ENCODE measurements around the gene HDAC5.
"Not testable (repeated sequence)": the region's sequence is repeated elsewhere in the genome, so short reads cannot be mapped to it uniquely, and the experiment has no call there.

HDAC5 gene

GRCh38 chr17:44110823-44111633, 12.4 kb downstream of the HDAC5 start:
- Histone ChIP-seq H3K4me3 (ENCODE audit: low read depth in 1 of 2, low read length in 2 of 2) (peak overlapping the region; percentile 57 to 65), H3K27ac (ENCODE audit: low read depth, low read length) (peak overlapping the region; percentile 21), H3K27me3 (ENCODE audit: control insufficient read depth in 1 of 2, insufficient read depth in 2 of 2, low read length in 2 of 2) (no peaks in the 10 kb centered on the region), H3K9me3 (ENCODE audit: control insufficient read depth in 1 of 2, low read length in 2 of 2) (no peaks in the 10 kb centered on the region), H3K4me1 (ENCODE audit: control insufficient read depth in 1 of 2, insufficient read depth in 2 of 2, low read length in 2 of 2) (peaks cover 43 to 48% of the 10 kb centered on the region in 2 donors), H3K36me3 (ENCODE audit: control insufficient read depth in 1 of 2, insufficient read depth in 2 of 2, low read length in 2 of 2) (peaks cover 0 to 11% of the 10 kb centered on the region in 2 donors), H3K9ac (ENCODE audit: low read depth in 1 of 2, low read length in 2 of 2) (peak overlapping the region; percentile 37 to 64)

DNA sequence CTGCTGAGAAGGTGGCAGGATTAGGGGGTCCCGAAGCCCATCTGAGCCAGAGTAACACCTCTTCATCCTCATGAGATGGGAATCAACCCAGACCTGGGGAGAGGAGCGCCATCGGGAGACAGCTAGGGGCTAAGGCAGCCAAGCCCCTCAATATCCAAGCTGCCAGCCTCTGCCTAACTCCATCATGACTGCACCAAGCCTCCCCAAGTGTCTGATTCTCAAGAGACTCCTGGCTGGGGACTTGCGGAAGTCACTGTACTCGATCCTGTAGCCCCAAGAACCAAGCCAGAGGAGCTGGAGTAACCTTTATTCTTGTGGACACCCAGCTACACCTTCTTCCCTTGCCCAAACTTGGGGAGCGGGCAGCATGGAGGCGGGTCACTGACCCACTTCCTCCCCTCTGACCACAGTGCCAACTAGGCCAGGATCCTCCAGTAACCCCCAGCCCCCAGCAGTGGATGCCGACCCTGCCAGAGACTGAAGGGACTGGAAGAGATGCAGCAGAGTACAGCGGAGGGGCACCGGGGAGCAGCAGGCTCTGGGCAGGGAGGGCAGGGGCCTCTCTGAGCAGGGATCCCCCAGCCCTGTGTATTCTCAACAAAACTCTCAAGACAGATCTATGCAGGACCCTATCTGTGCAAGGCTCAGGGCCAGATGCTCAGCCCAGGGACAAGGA, 13.3 kb downstream of the HDAC5 start:
- Histone ChIP-seq H3K36me3 (ENCODE audit: control insufficient read depth in 1 of 2, insufficient read depth in 2 of 2, low read length in 2 of 2) (peaks cover 0 to 4% of the 10 kb centered on the region in 2 donors), H3K9ac (ENCODE audit: low read depth in 1 of 2, low read length in 2 of 2) (peak overlapping the region; percentile 36 to 64), H3K4me1 (ENCODE audit: control insufficient read depth in 1 of 2, insufficient read depth in 2 of 2, low read length in 2 of 2) (peaks cover 43 to 48% of the 10 kb centered on the region in 2 donors), H3K4me3 (ENCODE audit: low read depth in 1 of 2, low read length in 2 of 2) (peak overlapping the region; percentile 57 to 65), H3K27me3 (ENCODE audit: control insufficient read depth in 1 of 2, insufficient read depth in 2 of 2, low read length in 2 of 2) (no peaks in the 10 kb centered on the region), H3K27ac (ENCODE audit: low read depth, low read length) (peak overlapping the region; percentile 21), H3K9me3 (ENCODE audit: control insufficient read depth in 1 of 2, low read length in 2 of 2) (no peaks in the 10 kb centered on the region)

DNA sequence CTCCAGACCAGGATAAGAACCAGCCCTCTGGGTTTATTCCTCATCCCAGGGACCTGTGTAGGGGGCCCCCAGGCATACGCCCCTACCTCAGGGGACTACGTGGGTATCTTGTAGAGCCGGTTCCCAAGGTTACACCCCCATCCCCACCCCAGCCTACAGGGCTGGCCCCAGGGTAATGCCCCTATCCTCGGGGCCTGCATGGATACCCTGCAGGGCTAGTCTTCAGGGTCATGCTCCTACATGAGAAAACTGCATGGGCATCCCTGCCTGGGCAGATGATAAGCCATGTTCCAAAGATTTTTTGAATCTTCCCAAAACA, 14.2 kb downstream of the HDAC5 start:
- H3K9me3 ChIP-seq (ENCODE audit: control insufficient read depth in 1 of 2, low read length in 2 of 2) = no peaks in the 10 kb centered on the region
- H3K27ac ChIP-seq (ENCODE audit: low read depth, low read length) = peak overlapping the region; percentile 32
- no peak overlapping the region for H3K4me3 ChIP-seq (ENCODE audit: low read depth in 1 of 2, low read length in 2 of 2)
- H3K36me3 ChIP-seq (ENCODE audit: control insufficient read depth in 1 of 2, insufficient read depth in 2 of 2, low read length in 2 of 2) = peaks cover 0 to 6% of the 10 kb centered on the region in 2 donors
- H3K9ac ChIP-seq (ENCODE audit: low read depth in 1 of 2, low read length in 2 of 2) = peak overlapping the region in 1 of 2 donors; percentile 18
- peaks cover 43 to 48% of the 10 kb centered on the region in 2 donors for H3K4me1 ChIP-seq (ENCODE audit: control insufficient read depth in 1 of 2, insufficient read depth in 2 of 2, low read length in 2 of 2)
- H3K27me3 ChIP-seq (ENCODE audit: control insufficient read depth in 1 of 2, insufficient read depth in 2 of 2, low read length in 2 of 2) = no peaks in the 10 kb centered on the region

DNA sequence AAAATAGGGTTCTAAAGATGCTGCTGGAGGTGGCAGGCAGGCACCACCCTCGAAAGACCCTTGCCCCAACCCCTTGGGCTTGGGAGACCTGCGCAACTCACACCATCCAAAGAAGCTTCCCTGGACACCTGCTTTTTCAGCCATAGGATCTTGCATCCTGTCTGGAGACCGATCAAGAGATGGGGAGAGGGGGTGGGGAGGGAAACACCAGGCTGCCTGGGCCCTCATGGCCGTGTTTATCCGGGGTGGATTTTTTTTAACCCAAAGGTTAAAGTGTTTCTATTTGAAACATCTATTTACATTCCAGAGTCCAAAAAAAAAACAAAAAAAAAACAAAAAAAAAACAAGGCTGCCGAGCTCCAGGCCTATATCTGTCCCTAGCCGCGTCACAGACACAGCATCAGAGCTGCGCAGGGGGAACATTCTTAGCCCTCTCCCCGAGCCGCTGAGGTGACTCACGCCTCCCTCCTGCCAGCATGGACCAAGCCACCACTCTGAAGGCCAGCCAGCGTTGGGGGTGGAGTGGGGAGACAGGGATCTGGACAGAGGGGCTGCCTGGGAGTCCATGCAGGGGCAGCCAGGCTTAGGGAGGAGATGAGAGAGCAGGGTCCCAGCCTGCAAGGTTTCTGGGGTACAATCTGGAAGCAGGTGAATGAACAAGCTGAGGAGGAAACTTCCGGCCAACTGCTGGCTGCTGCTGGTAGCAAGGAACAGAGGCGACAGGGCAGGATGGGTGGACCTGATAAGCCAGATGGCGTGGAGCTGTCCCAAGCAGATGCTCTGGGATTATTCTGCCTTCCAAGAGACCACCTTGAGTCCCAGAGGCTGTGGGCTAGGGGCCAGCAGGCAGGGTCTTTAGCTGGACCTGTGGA, 14.8 kb downstream of the HDAC5 start:
- no peak overlapping the region for H3K9ac ChIP-seq (ENCODE audit: low read depth in 1 of 2, low read length in 2 of 2)

GRCh38 chr17:44106801-44107200, 16.6 kb downstream of the HDAC5 start:
- no peak overlapping the region for H3K4me3 ChIP-seq (ENCODE audit: low read depth in 1 of 2, low read length in 2 of 2)
- H3K27ac ChIP-seq (ENCODE audit: low read depth, low read length) = no peak overlapping the region
- peaks cover 0 to 6% of the 10 kb centered on the region in 2 donors for H3K36me3 ChIP-seq (ENCODE audit: control insufficient read depth in 1 of 2, insufficient read depth in 2 of 2, low read length in 2 of 2)
- no peaks in the 10 kb centered on the region for H3K9me3 ChIP-seq (ENCODE audit: control insufficient read depth in 1 of 2, low read length in 2 of 2)
- no peak overlapping the region for H3K9ac ChIP-seq (ENCODE audit: low read depth in 1 of 2, low read length in 2 of 2)
- H3K27me3 ChIP-seq (ENCODE audit: control insufficient read depth in 1 of 2, insufficient read depth in 2 of 2, low read length in 2 of 2) = no peaks in the 10 kb centered on the region
- H3K4me1 ChIP-seq (ENCODE audit: control insufficient read depth in 1 of 2, insufficient read depth in 2 of 2, low read length in 2 of 2) = peaks cover 39 to 41% of the 10 kb centered on the region in 2 donors

More for the DNA sequence above, 14.8 kb downstream of the HDAC5 start:
- peaks cover 0 to 6% of the 10 kb centered on the region in 2 donors for H3K36me3 ChIP-seq (ENCODE audit: control insufficient read depth in 1 of 2, insufficient read depth in 2 of 2, low read length in 2 of 2)
- H3K27me3 ChIP-seq (ENCODE audit: control insufficient read depth in 1 of 2, insufficient read depth in 2 of 2, low read length in 2 of 2) = no peaks in the 10 kb centered on the region
- H3K27ac ChIP-seq (ENCODE audit: low read depth, low read length) = peak overlapping the region; percentile 32
- peaks cover 43 to 48% of the 10 kb centered on the region in 2 donors for H3K4me1 ChIP-seq (ENCODE audit: control insufficient read depth in 1 of 2, insufficient read depth in 2 of 2, low read length in 2 of 2)
- H3K9me3 ChIP-seq (ENCODE audit: control insufficient read depth in 1 of 2, low read length in 2 of 2) = no peaks in the 10 kb centered on the region
- no peak overlapping the region for H3K4me3 ChIP-seq (ENCODE audit: low read depth in 1 of 2, low read length in 2 of 2)

GRCh38 chr17:44105941-44106340, 17.5 kb downstream of the HDAC5 start:
- no peak overlapping the region for H3K27ac ChIP-seq (ENCODE audit: low read depth, low read length)
- H3K4me3 ChIP-seq (ENCODE audit: low read depth in 1 of 2, low read length in 2 of 2) = no peak overlapping the region
- no peaks in the 10 kb centered on the region for H3K9me3 ChIP-seq (ENCODE audit: control insufficient read depth in 1 of 2, low read length in 2 of 2)
- peaks cover 0 to 6% of the 10 kb centered on the region in 2 donors for H3K36me3 ChIP-seq (ENCODE audit: control insufficient read depth in 1 of 2, insufficient read depth in 2 of 2, low read length in 2 of 2)
- H3K27me3 ChIP-seq (ENCODE audit: control insufficient read depth in 1 of 2, insufficient read depth in 2 of 2, low read length in 2 of 2) = no peaks in the 10 kb centered on the region
- peaks cover 31 to 33% of the 10 kb centered on the region in 2 donors for H3K4me1 ChIP-seq (ENCODE audit: control insufficient read depth in 1 of 2, insufficient read depth in 2 of 2, low read length in 2 of 2)
- no peak overlapping the region for H3K9ac ChIP-seq (ENCODE audit: low read depth in 1 of 2, low read length in 2 of 2)

- Histone ChIP-seq H3K9ac (ENCODE audit: low read depth in 1 of 2, low read length in 2 of 2) (no peak overlapping the region), H3K27me3 (ENCODE audit: control insufficient read depth in 1 of 2, insufficient read depth in 2 of 2, low read length in 2 of 2) (no peaks in the 10 kb centered on the region), H3K9me3 (ENCODE audit: control insufficient read depth in 1 of 2, low read length in 2 of 2) (no peaks in the 10 kb centered on the region), H3K4me3 (ENCODE audit: low read depth in 1 of 2, low read length in 2 of 2) (no peak overlapping the region), H3K36me3 (ENCODE audit: control insufficient read depth in 1 of 2, insufficient read depth in 2 of 2, low read length in 2 of 2) (peaks cover 0 to 6% of the 10 kb centered on the region in 2 donors), H3K4me1 (ENCODE audit: control insufficient read depth in 1 of 2, insufficient read depth in 2 of 2, low read length in 2 of 2) (peaks cover 27 to 29% of the 10 kb centered on the region in 2 donors), H3K27ac (ENCODE audit: low read depth, low read length) (no peak overlapping the region)
These were observed 18.0 kb downstream of the HDAC5 start for GRCh38 chr17:44105483-44105882.

- Histone ChIP-seq H3K4me1 (ENCODE audit: control insufficient read depth in 1 of 2, insufficient read depth in 2 of 2, low read length in 2 of 2) (peaks cover 6% of the 10 kb centered on the region in 2 donors), H3K9ac (ENCODE audit: low read depth in 1 of 2, low read length in 2 of 2) (no peak overlapping the region), H3K4me3 (ENCODE audit: low read depth in 1 of 2, low read length in 2 of 2) (no peak overlapping the region), H3K27ac (ENCODE audit: low read depth, low read length) (no peak overlapping the region), H3K9me3 (ENCODE audit: control insufficient read depth in 1 of 2, low read length in 2 of 2) (no peaks in the 10 kb centered on the region), H3K27me3 (ENCODE audit: control insufficient read depth in 1 of 2, insufficient read depth in 2 of 2, low read length in 2 of 2) (no peaks in the 10 kb centered on the region), H3K36me3 (ENCODE audit: control insufficient read depth in 1 of 2, insufficient read depth in 2 of 2, low read length in 2 of 2) (peaks cover 0 to 6% of the 10 kb centered on the region in 2 donors)
These were observed 20.4 kb downstream of the HDAC5 start for GRCh38 chr17:44102849-44103622.

- H3K9me3 ChIP-seq (ENCODE audit: control insufficient read depth in 1 of 2, low read length in 2 of 2); H3K4me3 ChIP-seq (ENCODE audit: low read depth in 1 of 2, low read length in 2 of 2); H3K27ac ChIP-seq (ENCODE audit: low read depth, low read length); H3K9ac ChIP-seq (ENCODE audit: low read depth in 1 of 2, low read length in 2 of 2); H3K27me3 ChIP-seq (ENCODE audit: control insufficient read depth in 1 of 2, insufficient read depth in 2 of 2, low read length in 2 of 2); H3K36me3 ChIP-seq (ENCODE audit: control insufficient read depth in 1 of 2, insufficient read depth in 2 of 2, low read length in 2 of 2): not testable (repeated sequence)
- peaks cover 8 to 11% of the 10 kb centered on the region in 2 donors for H3K4me1 ChIP-seq (ENCODE audit: control insufficient read depth in 1 of 2, insufficient read depth in 2 of 2, low read length in 2 of 2)
These were observed 21.6 kb downstream of the HDAC5 start for GRCh38 chr17:44101858-44102257.

Measured in duodenal mucosa (tissue), 2 donors.